Measurements from ENCODE around the gene SHFL.
A peak's percentile ranks its signal among the peaks of the same experiment; 100 is the strongest.

Gene SHFL

DNA sequence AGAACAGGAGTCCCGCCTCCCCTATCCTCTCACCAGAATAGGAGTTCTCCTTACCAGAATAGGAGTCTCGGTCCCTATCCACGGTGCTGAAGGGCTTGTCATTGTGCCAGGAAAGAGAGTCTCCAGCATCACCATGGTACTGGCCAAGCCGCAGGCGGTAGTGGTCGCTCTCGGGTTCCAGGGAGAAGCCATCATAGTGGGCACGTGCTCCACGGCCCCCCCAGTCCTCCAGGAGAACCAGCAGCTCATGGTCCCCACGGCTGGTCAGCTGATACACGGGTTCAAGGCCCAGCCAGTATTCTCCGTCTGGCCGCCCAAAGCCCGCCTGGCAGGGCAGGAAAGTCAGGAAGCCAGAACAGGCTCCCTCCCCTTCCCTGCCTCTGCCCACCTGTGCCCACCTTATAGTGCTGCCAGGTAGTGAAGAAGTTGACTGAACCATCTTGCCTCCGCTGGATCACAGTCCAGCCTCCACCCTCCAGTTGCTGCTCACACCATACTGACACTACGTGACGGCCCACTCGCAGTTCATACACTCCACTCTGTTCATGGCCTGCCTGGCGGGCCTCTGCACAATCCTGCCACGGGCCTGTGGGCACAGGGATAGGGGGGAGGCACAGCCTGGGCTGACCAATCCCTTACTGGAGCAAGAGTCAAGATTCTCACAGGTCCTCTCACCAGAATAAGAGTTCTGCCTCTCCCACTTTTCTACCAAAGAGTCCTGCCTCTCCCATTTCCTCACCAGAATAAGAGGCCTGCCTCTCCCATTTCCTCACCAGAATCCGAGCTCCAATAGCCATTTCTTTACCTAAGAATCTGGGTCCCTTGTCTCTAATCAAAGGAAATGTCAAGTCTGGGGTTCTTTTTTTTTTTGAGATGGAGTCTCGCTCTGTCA lies 7.4 kb downstream of the SHFL start:
- TF ChIP-seq, protein P1, sequence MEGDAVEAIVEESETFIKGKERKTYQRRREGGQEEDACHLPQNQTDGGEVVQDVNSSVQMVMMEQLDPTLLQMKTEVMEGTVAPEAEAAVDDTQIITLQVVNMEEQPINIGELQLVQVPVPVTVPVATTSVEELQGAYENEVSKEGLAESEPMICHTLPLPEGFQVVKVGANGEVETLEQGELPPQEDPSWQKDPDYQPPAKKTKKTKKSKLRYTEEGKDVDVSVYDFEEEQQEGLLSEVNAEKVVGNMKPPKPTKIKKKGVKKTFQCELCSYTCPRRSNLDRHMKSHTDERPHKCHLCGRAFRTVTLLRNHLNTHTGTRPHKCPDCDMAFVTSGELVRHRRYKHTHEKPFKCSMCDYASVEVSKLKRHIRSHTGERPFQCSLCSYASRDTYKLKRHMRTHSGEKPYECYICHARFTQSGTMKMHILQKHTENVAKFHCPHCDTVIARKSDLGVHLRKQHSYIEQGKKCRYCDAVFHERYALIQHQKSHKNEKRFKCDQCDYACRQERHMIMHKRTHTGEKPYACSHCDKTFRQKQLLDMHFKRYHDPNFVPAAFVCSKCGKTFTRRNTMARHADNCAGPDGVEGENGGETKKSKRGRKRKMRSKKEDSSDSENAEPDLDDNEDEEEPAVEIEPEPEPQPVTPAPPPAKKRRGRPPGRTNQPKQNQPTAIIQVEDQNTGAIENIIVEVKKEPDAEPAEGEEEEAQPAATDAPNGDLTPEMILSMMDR (IDR thresholded peaks at IDR 0.05; ENCODE audit: low read depth, low read length) = no peak
- no peak overlapping the region for H3K4me3 ChIP-seq (ENCODE audit: low read depth, low read length)

DNA sequence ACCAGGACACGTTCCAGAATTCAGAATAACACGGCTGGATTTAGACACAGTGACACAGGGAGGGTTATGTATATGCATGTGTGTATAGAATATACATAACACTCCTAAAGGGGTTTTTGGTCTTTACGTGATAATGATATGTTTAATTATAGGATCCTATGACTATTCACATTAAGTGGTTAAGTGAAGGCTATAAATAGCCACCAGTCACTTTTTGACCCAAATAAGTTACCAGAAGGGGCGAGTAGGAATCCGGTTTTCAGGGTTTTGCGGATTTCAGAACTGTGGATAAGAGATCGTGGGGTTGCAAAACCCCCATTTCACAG lies 9.5 kb downstream of the SHFL start:
- TF ChIP-seq, protein P1 (IDR thresholded peaks at IDR 0.05; ENCODE audit: low read depth, low read length) = no peak
- no peak overlapping the region for H3K4me3 ChIP-seq (ENCODE audit: low read depth, low read length)

DNA sequence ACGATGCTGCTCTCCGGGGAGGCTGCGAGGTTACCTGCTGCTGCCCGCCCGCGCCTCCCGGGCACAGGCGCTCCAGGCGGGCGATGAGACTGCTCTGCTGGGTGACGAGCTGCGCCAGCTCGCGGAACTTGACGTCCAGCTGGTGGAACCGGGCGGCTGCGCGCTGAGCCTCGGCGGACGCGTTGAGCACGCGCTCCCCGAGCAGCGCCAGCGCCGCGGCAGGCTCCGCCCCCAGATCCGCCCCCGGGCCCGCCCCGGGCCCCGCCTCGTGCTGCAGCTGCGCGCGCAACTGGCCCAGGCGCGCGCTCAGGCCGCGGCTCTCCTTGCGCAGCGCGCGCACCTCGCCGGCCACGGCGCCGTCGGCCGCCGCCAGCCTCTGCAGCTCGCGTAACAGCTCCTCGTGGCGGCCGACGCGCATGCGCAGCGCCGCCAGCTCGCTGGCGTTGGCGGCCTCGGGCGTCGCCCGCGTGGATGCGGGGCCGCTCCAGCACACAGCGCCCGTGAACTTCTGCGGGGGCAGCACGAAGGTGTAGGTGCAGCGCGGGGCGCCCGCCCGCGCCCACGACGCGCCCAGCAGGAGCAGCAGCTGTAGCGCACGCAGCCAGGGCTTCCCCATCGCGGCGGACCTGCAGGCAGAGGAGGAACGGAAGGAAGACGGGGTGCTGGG lies 10.0 kb downstream of the SHFL start:
- H3K4me3 ChIP-seq (ENCODE audit: low read depth, low read length) = peak overlapping the region; percentile 45
- TF ChIP-seq, protein P1 (IDR thresholded peaks at IDR 0.05; ENCODE audit: low read depth, low read length) = no peak

DNA sequence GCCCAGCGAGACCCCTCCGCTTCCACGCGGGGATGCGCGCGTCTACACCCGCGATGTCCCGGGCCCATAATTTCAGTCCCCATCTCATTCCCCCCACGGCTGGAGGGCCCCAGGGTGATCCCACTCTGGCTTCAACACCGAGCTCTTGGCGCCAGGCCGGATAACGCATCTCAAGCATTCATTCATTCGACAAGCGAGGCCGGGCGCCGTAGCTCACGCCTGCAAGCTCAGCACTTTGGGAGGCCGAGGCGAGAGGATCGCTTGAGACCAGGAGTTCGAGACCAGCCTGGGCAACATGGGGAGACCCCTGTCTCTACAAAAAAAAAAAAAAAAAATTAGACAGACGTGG lies 10.5 kb downstream of the SHFL start:
- H3K4me3 ChIP-seq (ENCODE audit: low read depth, low read length) = peak overlapping the region; percentile 45
- TF ChIP-seq, protein P1 (IDR thresholded peaks at IDR 0.05; ENCODE audit: low read depth, low read length) = no peak

DNA sequence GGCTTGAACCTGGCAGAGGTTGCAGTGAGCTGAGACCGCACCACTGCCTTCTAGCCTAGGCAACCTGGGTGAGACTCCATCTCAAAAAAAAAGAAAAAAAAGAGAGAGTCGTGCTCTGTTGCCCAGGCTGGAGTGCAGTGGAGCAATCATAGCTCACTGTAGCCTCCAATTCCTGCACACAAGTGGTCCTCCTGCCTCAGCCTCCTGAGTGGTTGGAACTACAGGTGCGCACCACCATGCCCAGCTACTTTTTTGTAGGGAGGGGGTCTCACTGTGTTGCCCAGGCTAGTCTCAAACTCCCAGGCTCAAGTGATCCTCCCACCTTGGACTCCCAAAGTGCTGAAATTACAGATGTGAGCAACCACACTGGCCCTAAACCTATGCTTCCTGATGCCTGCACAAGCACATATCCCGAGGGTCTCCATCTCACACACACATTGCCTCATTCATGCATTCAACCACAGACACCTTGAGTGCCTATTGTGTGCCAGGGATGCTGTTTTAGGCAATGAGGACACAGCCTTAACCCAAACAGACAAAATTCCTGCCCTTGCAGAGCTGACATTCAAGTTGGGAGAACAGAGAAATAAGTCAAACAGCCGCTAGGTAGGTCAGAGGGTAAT lies 14.2 kb downstream of the SHFL start:
- no peak overlapping the region for H3K4me3 ChIP-seq (ENCODE audit: low read depth, low read length)
- TF ChIP-seq, protein P1 (IDR thresholded peaks at IDR 0.05; ENCODE audit: low read depth, low read length) = no peak

DNA sequence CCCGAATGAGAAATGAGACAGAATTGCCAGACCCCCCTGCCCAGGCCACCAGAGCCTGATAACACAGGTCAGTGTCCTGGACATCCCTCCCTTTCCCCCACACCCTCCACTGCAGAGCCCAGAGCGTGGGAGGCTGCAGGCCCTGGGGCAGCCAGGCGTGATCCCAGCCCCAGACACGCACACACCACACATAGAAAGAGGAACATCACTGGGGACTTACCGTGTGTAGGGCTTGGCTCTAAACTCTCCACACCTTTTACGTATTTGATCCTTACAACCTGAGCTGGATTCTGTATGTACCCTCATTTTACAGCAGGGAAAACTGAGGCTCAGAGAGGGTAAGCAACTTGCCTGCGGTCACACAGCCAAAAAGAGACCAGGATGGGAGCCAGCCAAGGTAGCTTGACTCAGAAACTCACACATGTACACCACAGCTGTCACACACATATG lies 16.7 kb downstream of the SHFL start:
- H3K4me3 ChIP-seq (ENCODE audit: low read depth, low read length) = no peak overlapping the region
- TF ChIP-seq, protein P1 (IDR thresholded peaks at IDR 0.05; ENCODE audit: low read depth, low read length) = no peak

DNA sequence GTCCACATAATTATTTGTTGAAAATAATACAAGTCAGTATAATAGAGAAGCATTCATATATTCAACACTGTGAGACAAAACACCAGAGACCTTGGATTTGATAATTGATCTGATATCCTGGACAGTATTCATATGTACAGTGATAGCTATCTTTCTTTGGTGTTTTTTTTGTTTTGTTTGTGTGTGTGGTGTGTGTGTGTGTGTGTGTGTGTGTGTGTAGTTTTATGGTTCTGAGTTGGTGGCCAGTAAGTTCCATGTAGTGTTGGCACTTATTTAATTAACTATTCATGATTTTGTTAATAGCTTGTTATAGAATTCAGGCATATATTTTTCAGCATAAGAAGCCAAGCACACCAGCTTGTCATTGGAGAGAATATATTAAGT lies 18.0 kb downstream of the SHFL start:
- H3K4me3 ChIP-seq (ENCODE audit: low read depth, low read length) = no peak overlapping the region
- TF ChIP-seq, protein P1 (IDR thresholded peaks at IDR 0.05; ENCODE audit: low read depth, low read length) = no peak
